Erythroblast (primary cell): ENCODE results near the gene PRKAR2A.
A peak's percentile ranks its signal among the peaks of the same experiment; 100 is the strongest.
"Not testable (repeated sequence)": the region's sequence is repeated elsewhere in the genome, so short reads cannot be mapped to it uniquely, and the experiment has no call there.

Source experiments
- DNase-seq, 2 experiments: peaks; one replicate each; lab custom pipeline; 2025; lab: John Stamatoyannopoulos, UW
- GATA1 ChIP-seq: IDR thresholded peaks from 2 replicates; pipeline ENCODE4 v1.6.1; 2011; ENCODE audit warnings: low read depth, mild to moderate bottlenecking, control low read depth, low read length, moderate library complexity
- POLR2A ChIP-seq: IDR thresholded peaks from 2 replicates; pipeline ENCODE4 v1.6.1; 2011; ENCODE audit warnings: mild to moderate bottlenecking, low read length

Gene PRKAR2A

DNA sequence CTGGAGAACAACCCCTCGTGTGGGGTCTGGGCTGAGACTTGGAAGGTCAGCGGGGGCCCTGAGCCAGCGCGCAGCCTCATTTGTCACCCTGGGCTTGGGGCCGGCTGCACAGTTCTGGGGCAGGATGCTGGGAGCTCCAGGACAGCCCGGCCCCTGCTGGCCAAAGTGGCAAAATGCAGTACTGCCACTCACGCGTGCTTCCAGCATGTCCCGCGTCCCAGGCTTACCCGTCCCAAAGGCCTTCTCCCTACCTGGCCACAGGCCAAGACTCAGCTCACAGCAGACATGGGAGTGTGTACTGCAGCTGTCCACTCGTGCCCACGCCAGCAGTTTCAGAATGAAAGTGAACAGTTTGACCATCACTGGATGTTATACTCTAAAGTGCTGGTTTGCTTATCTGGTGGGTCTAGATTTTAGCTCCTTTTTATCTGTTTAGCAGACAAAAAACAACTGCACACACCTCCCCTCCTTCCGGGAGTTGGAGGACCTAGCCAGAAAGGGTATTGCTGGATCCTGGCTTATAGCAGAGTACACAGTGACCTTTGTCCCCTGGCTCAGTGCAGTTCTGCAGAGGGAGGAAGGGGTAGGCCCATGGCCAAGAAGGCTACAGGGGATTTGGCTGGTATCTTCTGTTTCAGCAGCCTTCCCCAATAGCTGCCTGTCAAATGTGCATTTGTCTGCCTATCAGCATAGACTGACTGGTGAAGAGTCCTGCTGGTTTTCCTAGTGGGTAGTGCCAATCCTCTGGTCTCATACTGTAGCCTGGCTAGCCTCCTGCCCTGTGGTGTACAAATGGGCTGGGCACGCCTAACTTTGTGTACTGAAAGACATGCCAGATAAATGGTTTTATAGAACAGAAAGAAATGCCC, 107.5 kb downstream of the PRKAR2A start:
- peak; percentile 69 to 75 for DNase-seq
- no peak for TF ChIP-seq POLR2A
- TF ChIP-seq GATA1, result no peak

DNA sequence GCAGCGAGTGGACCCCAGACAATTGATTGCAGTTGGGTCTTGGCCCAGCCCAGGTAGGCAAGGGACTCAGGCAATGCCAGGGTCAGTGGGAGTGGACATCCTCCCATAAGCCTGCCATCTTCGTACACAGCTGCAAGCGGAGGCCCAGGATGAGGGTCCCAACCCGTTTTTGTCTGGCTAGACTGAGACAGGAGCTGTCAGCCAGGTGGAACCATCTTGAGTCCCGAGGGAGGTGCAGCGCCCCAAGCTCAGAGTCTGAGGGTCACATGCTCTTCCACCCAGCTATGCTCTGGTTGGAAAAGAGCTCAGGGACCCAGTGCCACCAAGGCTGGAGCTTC, 108.1 kb downstream of the PRKAR2A start:
- no peak for DNase-seq
- no peak for TF ChIP-seq POLR2A
- no peak for TF ChIP-seq GATA1

DNA sequence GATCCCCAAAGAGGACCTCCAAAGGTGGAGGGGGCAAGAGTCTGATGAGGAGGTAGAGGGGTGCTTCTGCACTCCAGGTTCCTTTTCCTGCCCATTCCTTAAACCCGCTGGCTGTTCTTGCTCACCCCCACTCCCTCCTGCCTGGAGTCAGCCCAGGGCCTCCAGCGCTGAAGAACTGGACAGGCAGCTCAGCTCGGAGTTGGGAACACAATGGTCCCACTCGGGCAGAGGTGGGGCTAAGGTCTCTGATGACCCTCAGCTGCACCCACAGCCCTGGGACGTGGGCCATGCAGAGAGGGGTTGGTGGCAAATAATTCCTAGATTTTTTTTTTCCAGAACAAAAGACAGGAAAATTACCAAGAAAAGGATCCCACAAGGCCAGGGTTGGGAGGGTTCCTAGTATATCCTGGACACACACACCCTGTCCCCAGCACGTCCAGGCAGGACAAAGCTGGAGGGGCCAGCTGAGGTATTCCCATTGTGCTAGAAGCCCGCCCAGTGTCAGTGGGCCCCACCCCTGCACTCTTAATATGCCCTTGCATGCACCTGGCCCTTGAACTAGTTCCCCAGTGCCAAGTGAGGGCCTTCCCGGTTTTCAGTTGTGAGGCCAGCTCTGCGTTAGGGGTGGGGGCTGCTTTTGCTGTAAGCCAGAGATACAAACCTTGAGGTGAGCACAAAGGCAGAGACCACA, 108.6 kb downstream of the PRKAR2A start:
- TF ChIP-seq GATA1 (no peak), POLR2A (no peak)
- DNase-seq, result no peak

DNA sequence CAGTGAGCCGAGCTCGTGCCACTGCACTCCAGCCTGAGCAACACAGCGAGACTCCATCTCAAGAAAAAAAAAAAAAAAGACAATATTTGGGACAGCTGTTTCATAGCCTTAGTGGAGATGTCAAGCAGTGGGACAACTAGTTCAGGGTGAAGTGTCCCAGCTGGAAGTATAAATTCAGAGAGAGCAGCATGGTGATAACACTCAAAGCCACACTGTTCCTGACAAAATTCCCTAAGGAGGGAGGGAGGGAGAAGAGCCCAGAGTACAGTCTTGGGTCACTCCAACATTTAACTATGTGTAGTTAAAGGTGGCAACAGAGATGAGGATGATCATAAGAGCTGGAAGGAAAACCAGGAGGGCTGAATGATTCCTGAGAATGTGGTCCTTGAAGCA, 109.5 kb downstream of the PRKAR2A start:
- TF ChIP-seq POLR2A (no peak), GATA1 (no peak)
- DNase-seq, result no peak

DNA sequence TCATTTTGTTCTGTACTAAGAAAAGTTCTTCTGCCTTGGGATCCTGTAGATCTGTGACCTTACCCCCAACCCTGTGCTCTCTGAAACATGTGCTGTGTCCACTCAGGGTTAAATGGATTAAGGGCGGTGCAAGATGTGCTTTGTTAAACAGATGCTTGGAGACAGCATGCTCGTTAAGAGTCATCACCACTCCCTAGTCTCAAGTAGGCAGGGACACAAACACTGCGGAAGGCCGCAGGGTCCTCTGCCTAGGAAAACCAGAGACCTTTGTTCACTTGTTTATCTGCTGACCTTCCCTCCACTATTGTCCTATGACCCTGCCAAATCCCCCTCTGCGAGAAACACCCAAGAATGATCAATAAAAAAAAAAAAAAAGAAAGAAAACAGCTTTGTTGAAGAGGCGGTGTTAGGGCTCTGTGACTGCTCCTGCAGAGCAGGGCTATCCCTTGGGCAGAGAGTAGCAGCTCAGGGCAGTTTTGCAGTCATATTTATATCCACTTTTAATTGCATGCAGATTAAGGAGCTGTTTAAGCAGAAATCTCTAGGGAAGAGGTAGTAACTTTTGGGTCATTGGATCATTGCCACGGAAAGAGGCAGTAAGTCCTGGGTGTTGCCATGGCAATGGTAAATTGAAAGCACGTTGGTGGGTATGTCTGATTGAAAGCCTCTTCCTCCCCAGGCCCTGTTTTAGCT, 112.5 kb downstream of the PRKAR2A start:
- DNase-seq, result not testable (repeated sequence)

DNA sequence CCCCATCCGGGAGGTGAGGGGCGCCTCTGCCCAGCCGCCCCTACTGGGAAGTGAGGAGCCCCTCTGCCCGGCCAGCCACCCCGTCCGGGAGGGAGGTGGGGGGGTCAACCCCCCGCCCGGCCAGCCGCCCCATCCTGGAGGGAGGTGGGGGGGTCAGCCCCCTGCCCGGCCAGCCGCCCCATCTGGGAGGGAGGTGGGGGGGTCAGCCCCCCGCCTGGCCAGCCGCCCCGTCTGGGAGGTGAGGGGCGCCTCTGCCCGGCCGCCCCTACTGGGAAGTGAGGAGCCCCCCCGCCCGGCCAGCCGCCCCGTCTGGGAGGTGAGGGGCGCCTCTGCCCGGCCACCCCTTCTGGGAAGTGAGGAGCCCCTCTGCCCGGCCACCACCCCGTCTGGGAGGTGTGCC, 113.1 kb downstream of the PRKAR2A start:
- not testable (repeated sequence) for DNase-seq

DNA sequence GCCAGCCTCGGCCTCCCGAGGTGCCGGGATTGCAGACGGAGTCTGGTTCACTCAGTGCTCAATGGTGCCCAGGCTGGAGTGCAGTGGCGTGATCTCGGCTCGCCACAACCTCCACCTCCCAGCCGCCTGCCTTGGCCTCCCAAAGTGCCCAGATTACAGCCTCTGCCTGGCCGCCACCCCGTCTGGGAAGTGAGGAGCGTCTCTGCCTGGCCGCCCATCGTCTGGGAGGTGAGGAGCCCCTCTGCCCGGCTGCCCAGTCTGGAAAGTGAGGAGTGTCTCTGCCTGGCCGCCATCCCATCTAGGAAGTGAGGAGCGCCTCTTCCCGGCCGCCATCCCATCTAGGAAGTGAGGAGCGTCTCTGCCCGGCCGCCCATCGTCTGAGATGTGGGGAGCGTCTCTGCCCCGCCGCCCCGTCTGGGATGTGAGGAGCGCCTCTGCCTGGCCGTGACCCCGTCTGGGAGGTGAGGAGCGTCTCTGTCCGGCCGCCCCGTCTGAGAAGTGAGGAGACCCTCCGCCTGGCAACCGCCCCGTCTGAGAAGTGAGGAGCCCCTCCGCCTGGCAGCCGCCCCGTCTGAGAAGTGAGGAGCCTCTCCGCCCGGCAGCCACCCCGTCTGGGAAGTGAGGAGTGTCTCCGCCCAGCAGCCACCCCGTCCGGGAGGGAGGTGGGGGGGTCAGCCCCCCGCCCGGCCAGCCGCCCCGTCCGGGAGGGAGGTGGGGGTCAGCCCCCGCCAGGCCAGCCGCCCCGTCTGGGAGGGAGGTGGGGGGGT, 113.7 kb downstream of the PRKAR2A start:
- not testable (repeated sequence) for DNase-seq

DNA sequence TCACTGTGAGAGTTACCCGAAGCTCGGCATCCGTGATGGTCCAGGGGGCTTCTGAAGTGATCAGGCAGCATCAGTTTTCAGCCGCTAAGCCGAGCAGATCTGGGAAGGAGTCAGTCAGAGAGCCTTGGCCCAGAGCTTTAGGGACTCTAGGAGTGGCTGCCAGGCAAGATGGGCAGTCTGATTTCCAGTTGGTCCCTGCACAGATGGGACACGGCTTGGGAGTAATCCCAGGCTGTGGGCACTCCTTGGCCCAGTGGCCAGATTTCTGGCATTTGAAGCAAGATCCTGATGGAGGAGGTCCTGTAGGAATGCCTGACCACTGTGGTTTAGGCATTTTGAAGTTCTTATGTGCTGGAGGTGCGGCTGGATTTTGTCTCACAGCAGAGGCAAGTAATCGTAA, 120.2 kb downstream of the PRKAR2A start:
- TF ChIP-seq POLR2A (no peak), GATA1 (no peak)
- DNase-seq, result no peak

DNA sequence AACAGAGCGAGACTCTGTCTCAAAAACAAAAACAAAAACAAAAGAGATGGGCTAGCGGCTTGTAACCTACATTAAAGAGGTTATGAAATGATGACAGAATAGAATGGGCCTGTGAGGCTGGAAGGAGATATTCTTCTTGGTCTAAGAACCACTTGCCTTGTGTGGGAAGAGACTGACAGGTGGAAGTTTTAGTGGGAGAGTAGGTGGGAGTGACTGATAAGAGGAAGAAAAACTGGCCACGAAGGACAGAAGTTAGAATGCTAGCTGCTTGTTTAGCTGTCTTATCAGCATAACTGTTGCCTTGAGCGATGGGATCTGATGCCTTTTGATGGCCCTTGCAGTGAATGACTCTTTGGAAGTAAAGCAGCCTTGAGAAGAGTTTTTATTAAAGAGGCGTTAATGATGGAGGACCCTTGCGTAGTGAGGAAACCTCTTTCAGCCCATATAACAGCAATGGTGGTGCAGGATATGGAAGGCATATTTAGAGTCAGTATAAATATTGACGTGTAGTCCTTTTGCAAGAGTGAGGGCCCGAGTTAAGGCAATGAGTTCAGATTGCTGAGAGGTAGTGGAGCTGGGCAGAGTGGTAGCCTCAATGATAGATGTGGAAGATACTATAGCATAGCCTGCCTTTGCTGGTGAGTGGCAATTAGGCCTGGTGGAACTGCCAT, 122.4 kb downstream of the PRKAR2A start:
- DNase-seq, result not testable (repeated sequence)

DNA sequence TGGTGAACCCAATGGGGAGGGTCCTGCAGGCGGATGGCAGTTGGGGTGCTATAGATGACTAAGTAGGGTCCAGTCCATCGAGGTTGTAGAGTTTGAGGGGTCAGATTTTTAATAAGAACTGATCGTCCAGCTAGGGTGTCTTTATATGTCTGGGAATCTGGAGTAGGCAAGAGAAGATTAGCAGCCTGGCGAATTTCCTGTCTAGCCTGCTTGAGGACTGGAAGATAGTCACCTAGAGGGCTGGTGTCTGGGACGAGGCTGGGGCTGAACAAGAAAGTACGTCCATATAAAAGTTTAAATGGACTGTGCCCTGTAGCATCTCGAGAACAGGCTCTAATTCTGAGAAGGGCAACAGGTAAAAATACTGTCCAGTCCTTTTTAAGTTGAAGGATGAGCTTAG, 123.9 kb downstream of the PRKAR2A start:
- DNase-seq, result no peak
- TF ChIP-seq GATA1 (no peak), POLR2A (no peak)

DNA sequence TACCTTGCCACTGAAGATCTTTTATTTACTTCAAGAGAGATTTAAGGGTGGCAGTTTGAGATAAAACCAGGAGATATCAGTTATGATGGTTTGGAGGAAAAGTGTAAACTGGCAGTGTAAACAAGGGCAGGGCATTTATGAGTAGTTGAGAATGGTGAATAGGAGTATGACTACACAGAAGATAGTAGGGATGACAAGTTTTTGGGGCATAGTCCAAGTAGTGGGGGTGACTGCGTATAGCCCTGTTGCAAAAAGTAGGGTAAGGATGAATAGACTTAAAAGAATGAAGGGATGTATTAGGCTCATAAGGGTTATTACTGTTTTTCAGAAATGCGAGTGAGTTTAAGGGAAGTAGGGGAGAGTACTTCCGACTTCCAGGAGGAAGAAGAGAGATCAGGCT, 124.4 kb downstream of the PRKAR2A start:
- peak in 1 of 2 experiments; percentile 30 for DNase-seq

DNA sequence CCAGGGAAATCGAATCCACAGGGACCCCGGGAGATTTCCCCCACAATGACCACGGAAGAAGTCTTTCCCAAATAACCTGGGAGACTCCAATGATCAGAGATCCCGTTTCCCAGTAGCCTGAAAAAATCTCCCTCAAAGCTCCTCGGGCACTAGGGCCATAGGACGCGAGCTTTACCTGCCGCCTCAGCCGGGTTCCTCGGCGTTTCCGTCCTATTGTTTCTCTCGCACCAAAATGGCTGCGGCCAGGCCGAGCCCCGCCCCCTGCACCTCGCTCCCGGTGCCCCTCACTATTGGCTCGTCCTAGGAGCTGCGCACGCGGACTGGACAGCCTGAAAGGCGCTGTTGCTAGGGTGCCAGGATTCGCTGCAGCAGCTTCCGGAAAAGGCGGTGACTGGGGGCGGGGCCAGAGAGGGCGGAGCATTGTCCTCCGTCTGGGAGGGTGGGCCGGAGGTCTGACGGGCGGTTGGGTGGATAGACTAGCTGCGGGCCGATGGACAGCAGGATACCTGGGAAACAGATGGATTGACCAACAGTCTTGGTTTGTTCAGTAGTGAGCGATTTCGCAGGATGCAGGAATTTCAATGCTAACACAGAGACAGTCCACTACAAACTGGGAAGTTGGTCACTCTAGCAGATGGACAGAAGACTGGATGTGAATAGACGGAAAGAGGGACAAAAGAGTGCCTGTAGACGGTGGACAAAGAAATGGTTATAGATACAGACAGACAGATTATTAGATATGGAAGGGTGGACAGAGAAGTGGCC, 130.5 kb downstream of the PRKAR2A start, which contains the start of gene IP6K2:
Gene IP6K2, minus strand, starts transcription at position 240 of the 765 bp plus-strand sequence. CDS start 21,930 bp downstream, outside the sequence.
- peak; percentile 98 for DNase-seq
- TF ChIP-seq POLR2A (peak; percentile 93), GATA1 (no peak)

DNA sequence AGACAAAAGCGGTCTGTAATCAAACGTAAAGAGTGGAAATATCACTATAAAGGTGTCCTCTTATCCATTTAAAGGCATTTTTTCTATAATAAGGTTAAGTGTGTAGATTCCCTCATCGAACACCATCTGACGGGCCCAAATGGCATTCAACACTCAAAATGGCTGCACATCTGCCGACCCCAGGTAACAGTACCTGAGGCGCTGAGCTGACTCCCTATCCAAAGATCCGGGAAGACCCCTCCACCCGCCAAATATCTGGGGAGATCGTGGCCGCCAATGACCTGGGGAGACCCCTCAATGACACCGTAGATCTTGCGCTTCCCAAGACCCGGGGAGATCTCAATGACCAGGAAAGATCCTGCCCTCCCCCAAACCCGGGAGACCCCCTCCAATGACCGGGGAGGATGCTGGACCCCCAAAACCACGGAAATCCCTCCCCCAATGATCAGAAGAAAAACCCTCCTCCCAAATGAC, 131.1 kb downstream of the PRKAR2A start:
- peak; percentile 58 to 66 for DNase-seq
- TF ChIP-seq GATA1 (no peak), POLR2A (no peak)
